ENCODE data around the gene DMRT3. TPM values are rescaled to one million over a fixed set of nuclear protein-coding genes. Genes with fewer than 3 reads are reported as not detected.

Gene DMRT3
- total and polyA plus RNA-seq, 10 donors, result not detected

GRCh38 chr9:980640-981039 is 4.2 kb downstream of the DMRT3 start:
- TF ChIP-seq POLR2A (IDR thresholded peaks at IDR 0.05) (no peak), POLR2AphosphoS5 (IDR thresholded peaks at IDR 0.05) (no peak), CTCF (IDR thresholded peaks at IDR 0.05 in 8 of 11, conservative IDR thresholded peaks at IDR 0.05 in 3 of 11) (no peak)
- DNase-seq, result no peak
- peaks cover 4 to 21% (median 15%) of the 10 kb centered on the region in 6 donors for H3K4me1 ChIP-seq
- no peaks in the 10 kb centered on the region for H3K9me3 ChIP-seq
- peaks cover 0 to 97% (median 79%) of the 10 kb centered on the region in 7 donors for H3K27me3 ChIP-seq (replicated peaks in 1 of 7)
- H3K36me3 ChIP-seq, result no peaks in the 10 kb centered on the region
- no peak overlapping the region for H3K4me3 ChIP-seq
- H3K27ac ChIP-seq, result no peak overlapping the region
- 5 to 16% (median 9%) methylated on average over 4 of the region's 4 CpGs for WGBS, 5 donors
- intact Hi-C loops (cut with DNase I; ENCODE audit: low total_unique reads), result no loop called here

- intact Hi-C loops (cut with DNase I; ENCODE audit: low total_unique reads), result no loop called here
- Histone ChIP-seq H3K4me1 (peaks cover 0 to 14% (median 8%) of the 10 kb centered on the region in 6 donors), H3K27ac (no peak overlapping the region), H3K27me3 (replicated peaks in 1 of 7) (peaks cover 0 to 97% (median 79%) of the 10 kb centered on the region in 7 donors), H3K36me3 (no peaks in the 10 kb centered on the region), H3K4me3 (no peak overlapping the region), H3K9me3 (no peaks in the 10 kb centered on the region)
- no peak for DNase-seq
- WGBS, 5 donors, result 13 to 21% (median 19%) methylated on average over 16 of the region's 16 CpGs
- TF ChIP-seq POLR2A (IDR thresholded peaks at IDR 0.05), result no peak
- TF ChIP-seq CTCF (IDR thresholded peaks at IDR 0.05 in 8 of 11, conservative IDR thresholded peaks at IDR 0.05 in 3 of 11), result no peak
- TF ChIP-seq POLR2AphosphoS5 (IDR thresholded peaks at IDR 0.05), result no peak
Measured at GRCh38 chr9:981491-981898, 5.0 kb downstream of the DMRT3 start.

- Histone ChIP-seq H3K27ac (no peak overlapping the region), H3K27me3 (replicated peaks in 1 of 7) (peaks cover 0 to 93% (median 70%) of the 10 kb centered on the region in 7 donors), H3K4me3 (no peak overlapping the region), H3K9me3 (no peaks in the 10 kb centered on the region), H3K4me1 (peaks cover 0 to 8% (median 0%) of the 10 kb centered on the region in 6 donors), H3K36me3 (no peaks in the 10 kb centered on the region)
- intact Hi-C loops (cut with DNase I; ENCODE audit: low total_unique reads), result no loop called here
- no peak for TF ChIP-seq POLR2AphosphoS5 (IDR thresholded peaks at IDR 0.05)
- TF ChIP-seq CTCF (IDR thresholded peaks at IDR 0.05 in 8 of 11, conservative IDR thresholded peaks at IDR 0.05 in 3 of 11), result no peak
- no peak for TF ChIP-seq POLR2A (IDR thresholded peaks at IDR 0.05)
- DNase-seq, result no peak
- WGBS, 5 donors, result 47 to 52% (median 48%) methylated on average over 15 of the region's 15 CpGs
Measured at GRCh38 chr9:982394-983230, 6.2 kb downstream of the DMRT3 start.

GRCh38 chr9:994005-994404 is 17.6 kb downstream of the DMRT3 start:
- peaks cover 0 to 12% (median 7%) of the 10 kb centered on the region in 8 donors for H3K9me3 ChIP-seq
- DNase-seq, result no peak
- peaks cover 0 to 8% (median 0%) of the 10 kb centered on the region in 6 donors for H3K4me1 ChIP-seq
- H3K27ac ChIP-seq, result peak overlapping the region in 1 of 8 donors; percentile 2
- WGBS, 5 donors, result 30 to 42% (median 37%) methylated on average over 4 of the region's 4 CpGs
- TF ChIP-seq CTCF (IDR thresholded peaks at IDR 0.05 in 8 of 11, conservative IDR thresholded peaks at IDR 0.05 in 3 of 11) (no peak), POLR2AphosphoS5 (IDR thresholded peaks at IDR 0.05) (no peak), POLR2A (IDR thresholded peaks at IDR 0.05) (no peak)
- H3K36me3 ChIP-seq, result no peaks in the 10 kb centered on the region
- H3K27me3 ChIP-seq (replicated peaks in 1 of 7), result peaks cover 0 to 22% (median 0%) of the 10 kb centered on the region in 7 donors
- intact Hi-C loops (cut with DNase I; ENCODE audit: low total_unique reads), result no loop called here
- no peak overlapping the region for H3K4me3 ChIP-seq

All from spleen (tissue), 11 donors.